Breast epithelium (tissue), 3 donors: ENCODE measurements around the gene ZNF444.

ENCODE experiments used
- POLR2AphosphoS5 ChIP-seq, 3 donors: sonication (generic); formaldehyde crosslinking; IDR thresholded peaks; one replicate each; pipeline ENCODE4 v1.6.1; 2017; ENCODE audit warnings: antibody characterized with exemption in 3 of 3
- TF ChIP-seq, protein P1 (sequence below), 3 donors: fragments of 450-650 bp; IDR thresholded peaks; one replicate each; pipeline ENCODE4 v1.5.1; 2016 to 2017; ENCODE audit warnings: antibody characterized with exemption in 3 of 3, mild to moderate bottlenecking in 3 of 3, moderate library complexity in 3 of 3

DNA sequence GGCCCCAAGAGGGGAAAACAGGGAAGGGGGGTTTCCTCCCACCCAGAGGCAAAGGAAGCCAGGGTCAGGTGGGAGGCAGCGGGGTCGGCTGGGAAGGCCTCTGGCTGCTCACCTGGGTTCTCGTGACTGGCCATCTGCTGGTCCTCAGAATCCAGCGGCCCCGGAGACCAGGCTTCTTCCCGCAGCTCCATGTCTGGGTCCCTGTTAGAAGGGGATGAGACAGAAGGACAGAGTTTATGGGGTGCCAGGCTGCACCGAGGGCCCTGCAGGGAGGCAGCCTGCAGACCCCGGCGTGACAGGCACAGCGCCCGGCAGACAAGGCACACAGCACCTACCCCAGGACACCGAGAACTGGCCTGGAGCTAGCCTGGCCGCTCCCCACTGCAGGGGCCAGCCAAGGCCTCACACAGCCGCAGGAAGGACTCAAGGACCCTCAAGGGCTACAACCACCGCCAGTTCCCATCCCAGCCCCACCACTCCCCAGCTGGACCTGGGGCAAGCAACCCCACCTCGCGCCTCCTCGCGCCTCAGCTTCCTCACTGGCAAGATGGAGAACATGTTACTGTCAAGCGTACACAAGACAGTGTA is 38.0 kb upstream of the ZNF444 start:
- TF ChIP-seq, protein P1, sequence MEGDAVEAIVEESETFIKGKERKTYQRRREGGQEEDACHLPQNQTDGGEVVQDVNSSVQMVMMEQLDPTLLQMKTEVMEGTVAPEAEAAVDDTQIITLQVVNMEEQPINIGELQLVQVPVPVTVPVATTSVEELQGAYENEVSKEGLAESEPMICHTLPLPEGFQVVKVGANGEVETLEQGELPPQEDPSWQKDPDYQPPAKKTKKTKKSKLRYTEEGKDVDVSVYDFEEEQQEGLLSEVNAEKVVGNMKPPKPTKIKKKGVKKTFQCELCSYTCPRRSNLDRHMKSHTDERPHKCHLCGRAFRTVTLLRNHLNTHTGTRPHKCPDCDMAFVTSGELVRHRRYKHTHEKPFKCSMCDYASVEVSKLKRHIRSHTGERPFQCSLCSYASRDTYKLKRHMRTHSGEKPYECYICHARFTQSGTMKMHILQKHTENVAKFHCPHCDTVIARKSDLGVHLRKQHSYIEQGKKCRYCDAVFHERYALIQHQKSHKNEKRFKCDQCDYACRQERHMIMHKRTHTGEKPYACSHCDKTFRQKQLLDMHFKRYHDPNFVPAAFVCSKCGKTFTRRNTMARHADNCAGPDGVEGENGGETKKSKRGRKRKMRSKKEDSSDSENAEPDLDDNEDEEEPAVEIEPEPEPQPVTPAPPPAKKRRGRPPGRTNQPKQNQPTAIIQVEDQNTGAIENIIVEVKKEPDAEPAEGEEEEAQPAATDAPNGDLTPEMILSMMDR (IDR thresholded peaks at IDR 0.05) = no peak
- TF ChIP-seq POLR2AphosphoS5 (IDR thresholded peaks at IDR 0.05) = no peak
